HFFc6 (cell line): ENCODE data around the gene TRIM41. TPM values are rescaled to one million over a fixed set of nuclear protein-coding genes. Genes with fewer than 3 reads are reported as not detected.

Experiments used
- DNase-seq: peaks from one replicate; pipeline ENCODE4 v3.0.0-alpha.2; 2018
- H3K27ac Mint-ChIP-seq: 2 replicates; pipeline ENCODE4 v1.8.0; 2020; ENCODE audit warnings: mild to moderate bottlenecking, mixed read lengths
- H3K27me3 Mint-ChIP-seq: 2 replicates; pipeline ENCODE4 v1.8.0; 2021; ENCODE audit warnings: mild to moderate bottlenecking, moderate library complexity, mixed read lengths; ENCODE audit not compliant: insufficient read depth
- H3K36me3 Mint-ChIP-seq: 2 replicates; pipeline ENCODE4 v1.8.0; 2021; ENCODE audit warnings: low read depth, mixed read lengths
- H3K4me1 Mint-ChIP-seq: 2 replicates; pipeline ENCODE4 v1.8.0; 2020; ENCODE audit warnings: low read depth, mixed read lengths
- H3K4me3 Mint-ChIP-seq: 2 replicates; pipeline ENCODE4 v1.8.0; 2020; ENCODE audit warnings: mild to moderate bottlenecking, moderate library complexity, mixed read lengths
- H3K9me3 Mint-ChIP-seq: 2 replicates; pipeline ENCODE4 v1.8.0; 2020; ENCODE audit warnings: mild to moderate bottlenecking, mixed read lengths
- CTCF ChIP-seq: fragments of 200-600 bp; sonication (generic); IDR thresholded peaks from 2 replicates; pipeline ENCODE4 v1.5.0; 2021; ENCODE audit warnings: antibody characterized with exemption, mild to moderate bottlenecking
- total RNA-seq, 6 experiments: library from RNA; stranded (reverse); fragmentation: NEBNext Ultra II Directional; extraction: Animal tissue kit (Norgen Biotek cat#: 25700); gene quantifications; 2 replicates in 1 of 6; 3 replicates in 5 of 6; pipeline ENCODE4 v1.2.3, GENCODE V29; 2021

Gene TRIM41
- total RNA-seq, 6 experiments from 2014 or later = 20.3 to 24.0 (median 22.5) TPM

DNA sequence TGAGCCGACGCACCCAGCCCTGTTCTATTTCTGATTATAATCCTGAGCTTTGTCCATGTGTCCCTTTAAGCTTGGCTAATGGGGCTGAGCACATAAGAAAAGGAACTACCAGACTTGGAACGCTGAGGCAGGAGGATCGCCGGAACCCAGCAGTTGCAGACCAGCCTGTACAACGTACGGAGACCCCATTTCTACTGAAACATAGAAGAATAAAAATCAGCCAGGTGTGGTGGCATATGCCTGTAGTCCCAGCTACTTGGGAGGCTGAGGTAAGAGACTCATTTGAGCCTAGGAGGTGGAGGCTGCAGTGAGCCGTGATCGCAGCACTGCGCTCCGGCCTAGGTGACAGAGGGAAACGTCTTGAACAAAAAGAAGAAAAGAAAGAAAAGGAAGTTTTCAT lies 40.4 kb upstream of the TRIM41 start:
- H3K36me3 Mint-ChIP-seq = no peaks in the 10 kb centered on the region
- peaks cover 40% of the 10 kb centered on the region for H3K4me1 Mint-ChIP-seq
- no peak overlapping the region for H3K27ac Mint-ChIP-seq
- DNase-seq = no peak
- no peaks in the 10 kb centered on the region for H3K9me3 Mint-ChIP-seq
- peaks cover 8% of the 10 kb centered on the region for H3K27me3 Mint-ChIP-seq
- TF ChIP-seq CTCF = no peak
- H3K4me3 Mint-ChIP-seq = peak overlapping the region; percentile 77

GRCh38 chr5:181184845-181185216 lies 38.2 kb upstream of the TRIM41 start:
- TF ChIP-seq CTCF = no peak
- peaks cover 52% of the 10 kb centered on the region for H3K4me1 Mint-ChIP-seq
- no peak for DNase-seq
- peaks cover 16% of the 10 kb centered on the region for H3K27me3 Mint-ChIP-seq
- peaks cover 5% of the 10 kb centered on the region for H3K9me3 Mint-ChIP-seq
- no peaks in the 10 kb centered on the region for H3K36me3 Mint-ChIP-seq
- peak overlapping the region; percentile 93 for H3K4me3 Mint-ChIP-seq
- H3K27ac Mint-ChIP-seq = peak overlapping the region; percentile 93

GRCh38 chr5:181185560-181185959 lies 37.5 kb upstream of the TRIM41 start:
- Mint-ChIP-seq H3K36me3 (no peaks in the 10 kb centered on the region), H3K27me3 (peaks cover 16% of the 10 kb centered on the region), H3K4me3 (no peak overlapping the region), H3K27ac (no peak overlapping the region), H3K9me3 (peaks cover 5% of the 10 kb centered on the region), H3K4me1 (peaks cover 52% of the 10 kb centered on the region)
- no peak for DNase-seq
- TF ChIP-seq CTCF = no peak

DNA sequence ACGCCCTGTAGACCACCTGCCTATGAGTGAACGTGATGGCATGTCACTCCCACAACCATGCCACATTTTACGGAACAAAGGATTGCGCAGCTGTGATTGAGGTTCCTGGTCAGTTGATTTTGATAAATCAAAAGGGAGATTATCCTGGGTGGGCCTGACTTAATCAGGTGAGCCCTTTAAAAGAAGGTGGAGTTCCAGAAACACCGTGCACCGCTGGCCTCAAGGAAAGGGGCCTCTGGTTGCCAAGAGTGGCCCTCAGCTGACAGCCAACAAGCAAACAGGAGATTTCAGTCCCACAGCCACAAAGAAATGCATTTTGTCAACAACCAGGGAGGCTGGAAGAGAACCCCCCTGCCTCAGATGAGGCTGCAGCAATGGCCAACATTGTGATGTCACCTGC lies 37.1 kb upstream of the TRIM41 start:
- Mint-ChIP-seq H3K36me3 (no peaks in the 10 kb centered on the region), H3K4me3 (peak overlapping the region; percentile 11; the same call in 1 of the 2 replicates), H3K9me3 (peaks cover 5% of the 10 kb centered on the region), H3K4me1 (peaks cover 52% of the 10 kb centered on the region), H3K27ac (no peak overlapping the region), H3K27me3 (peaks cover 16% of the 10 kb centered on the region)
- DNase-seq = no peak
- TF ChIP-seq CTCF = no peak

DNA sequence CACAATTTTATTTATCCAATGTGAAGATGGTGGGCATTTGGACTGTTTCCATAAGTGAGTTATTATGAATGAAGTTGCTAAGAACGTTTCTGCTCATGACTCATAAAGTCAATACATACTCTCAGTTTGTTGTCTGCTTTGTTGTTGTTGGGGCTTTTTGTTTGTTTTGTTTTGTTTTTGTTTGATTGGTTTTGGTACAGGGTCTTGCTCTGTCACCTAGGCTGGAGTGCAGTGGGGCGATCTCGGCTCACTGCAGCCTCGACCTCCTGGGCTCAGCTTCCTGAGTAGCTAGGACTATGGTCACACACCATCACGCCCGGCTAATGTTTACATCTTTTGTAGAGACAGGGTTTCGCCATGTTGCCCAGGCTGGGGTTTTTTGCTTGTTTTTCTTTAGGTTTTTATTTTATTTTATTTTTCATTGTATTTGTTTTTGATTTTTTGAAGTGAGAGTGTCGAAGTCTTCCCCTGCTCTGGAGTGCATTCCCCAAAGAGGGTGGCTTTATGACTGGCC lies 36.0 kb upstream of the TRIM41 start:
- H3K4me1 Mint-ChIP-seq = peaks cover 46% of the 10 kb centered on the region
- H3K27me3 Mint-ChIP-seq = peaks cover 19% of the 10 kb centered on the region
- peak overlapping the region; percentile 83 for H3K27ac Mint-ChIP-seq
- DNase-seq = no peak
- H3K9me3 Mint-ChIP-seq = peaks cover 5% of the 10 kb centered on the region
- no peak for TF ChIP-seq CTCF
- peak overlapping the region; percentile 99 for H3K4me3 Mint-ChIP-seq
- no peaks in the 10 kb centered on the region for H3K36me3 Mint-ChIP-seq
